Measurements from ENCODE around the gene SLC16A10. TPM values are rescaled to one million over a fixed set of nuclear protein-coding genes. Genes with fewer than 3 reads are reported as not detected.
"Not testable (repeated sequence)": the region's sequence is repeated elsewhere in the genome, so short reads cannot be mapped to it uniquely, and the experiment has no call there.

SLC16A10 gene
- polyA plus RNA-seq, 1 experiment: not detected

GRCh38 chr6:111187874-111188273 is 100.6 kb downstream of the SLC16A10 start:
- Histone ChIP-seq H3K9me3 (ENCODE audit: control insufficient read depth, insufficient read depth, low read length) (no peaks in the 10 kb centered on the region), H3K27ac (ENCODE audit: low read depth, low read length) (no peak overlapping the region), H3K27me3 (ENCODE audit: control insufficient read depth, insufficient read depth, low read length) (peaks cover 8% of the 10 kb centered on the region), H3K4me3 (ENCODE audit: low read depth, low read length) (no peak overlapping the region)
- CTCF ChIA-PET: no interaction called here
- TF ChIP-seq, protein P1, sequence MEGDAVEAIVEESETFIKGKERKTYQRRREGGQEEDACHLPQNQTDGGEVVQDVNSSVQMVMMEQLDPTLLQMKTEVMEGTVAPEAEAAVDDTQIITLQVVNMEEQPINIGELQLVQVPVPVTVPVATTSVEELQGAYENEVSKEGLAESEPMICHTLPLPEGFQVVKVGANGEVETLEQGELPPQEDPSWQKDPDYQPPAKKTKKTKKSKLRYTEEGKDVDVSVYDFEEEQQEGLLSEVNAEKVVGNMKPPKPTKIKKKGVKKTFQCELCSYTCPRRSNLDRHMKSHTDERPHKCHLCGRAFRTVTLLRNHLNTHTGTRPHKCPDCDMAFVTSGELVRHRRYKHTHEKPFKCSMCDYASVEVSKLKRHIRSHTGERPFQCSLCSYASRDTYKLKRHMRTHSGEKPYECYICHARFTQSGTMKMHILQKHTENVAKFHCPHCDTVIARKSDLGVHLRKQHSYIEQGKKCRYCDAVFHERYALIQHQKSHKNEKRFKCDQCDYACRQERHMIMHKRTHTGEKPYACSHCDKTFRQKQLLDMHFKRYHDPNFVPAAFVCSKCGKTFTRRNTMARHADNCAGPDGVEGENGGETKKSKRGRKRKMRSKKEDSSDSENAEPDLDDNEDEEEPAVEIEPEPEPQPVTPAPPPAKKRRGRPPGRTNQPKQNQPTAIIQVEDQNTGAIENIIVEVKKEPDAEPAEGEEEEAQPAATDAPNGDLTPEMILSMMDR (IDR thresholded peaks at IDR 0.05; ENCODE audit: low read depth, low read length): no peak
- POLR2A ChIA-PET: no interaction called here
- DNase-seq (ENCODE audit: low read depth, low spot score): no peak

- POLR2A ChIA-PET; DNase-seq (ENCODE audit: low read depth, low spot score); H3K27ac ChIP-seq (ENCODE audit: low read depth, low read length); H3K4me3 ChIP-seq (ENCODE audit: low read depth, low read length); H3K27me3 ChIP-seq (ENCODE audit: control insufficient read depth, insufficient read depth, low read length); H3K9me3 ChIP-seq (ENCODE audit: control insufficient read depth, insufficient read depth, low read length): not testable (repeated sequence)
- CTCF ChIA-PET: interaction anchor here (1.4 kb wide), 1 partner anchor 20 kb away, joined by 4 read pairs; no protein-coding TSS in a partner anchor
Observed at GRCh38 chr6:111189666-111190210, 102.4 kb downstream of the SLC16A10 start.

DNA sequence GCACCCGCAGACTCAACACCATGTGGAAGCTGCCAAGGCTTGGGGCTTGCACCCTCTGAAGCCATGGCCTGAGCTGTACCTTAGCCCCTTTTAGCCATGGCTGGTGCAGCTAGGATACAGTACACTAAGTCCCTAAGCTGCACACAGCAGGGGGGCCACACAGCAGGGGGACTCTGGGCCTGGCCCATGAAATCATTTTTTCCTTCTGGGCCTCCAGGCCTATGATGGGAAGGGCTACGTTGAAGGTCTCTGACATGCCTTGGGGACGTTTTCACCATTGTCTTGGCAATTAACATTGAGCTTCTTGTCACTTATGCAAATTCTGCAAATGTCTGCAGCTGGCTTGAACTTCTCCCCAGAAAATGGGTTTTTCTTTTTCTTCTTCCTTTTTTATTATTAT is 103.3 kb downstream of the SLC16A10 start:
- Histone ChIP-seq H3K27me3 (ENCODE audit: control insufficient read depth, insufficient read depth, low read length) (peaks cover 6% of the 10 kb centered on the region), H3K9me3 (ENCODE audit: control insufficient read depth, insufficient read depth, low read length) (no peaks in the 10 kb centered on the region), H3K4me3 (ENCODE audit: low read depth, low read length) (no peak overlapping the region), H3K27ac (ENCODE audit: low read depth, low read length) (no peak overlapping the region)
- no peak for DNase-seq (ENCODE audit: low read depth, low spot score)
- CTCF ChIA-PET: no interaction called here
- TF ChIP-seq, protein P1 (IDR thresholded peaks at IDR 0.05; ENCODE audit: low read depth, low read length): no peak
- POLR2A ChIA-PET: no interaction called here

GRCh38 chr6:111191136-111191535 is 103.8 kb downstream of the SLC16A10 start:
- H3K4me3 ChIP-seq (ENCODE audit: low read depth, low read length); DNase-seq (ENCODE audit: low read depth, low spot score); H3K27me3 ChIP-seq (ENCODE audit: control insufficient read depth, insufficient read depth, low read length); H3K27ac ChIP-seq (ENCODE audit: low read depth, low read length); POLR2A ChIA-PET; H3K9me3 ChIP-seq (ENCODE audit: control insufficient read depth, insufficient read depth, low read length); CTCF ChIA-PET: not testable (repeated sequence)

- no peak overlapping the region for H3K4me3 ChIP-seq (ENCODE audit: low read depth, low read length)
- DNase-seq (ENCODE audit: low read depth, low spot score): no peak
- H3K27ac ChIP-seq (ENCODE audit: low read depth, low read length): no peak overlapping the region
- ChIA-PET CTCF (interaction anchor here (1.0 kb wide), 1 partner anchor 135 kb away, joined by 3 read pairs; no protein-coding TSS in a partner anchor), POLR2A (no interaction called here)
- TF ChIP-seq, protein P1 (IDR thresholded peaks at IDR 0.05; ENCODE audit: low read depth, low read length): no peak
- no peaks in the 10 kb centered on the region for H3K9me3 ChIP-seq (ENCODE audit: control insufficient read depth, insufficient read depth, low read length)
- H3K27me3 ChIP-seq (ENCODE audit: control insufficient read depth, insufficient read depth, low read length): peaks cover 7% of the 10 kb centered on the region
Observed at GRCh38 chr6:111192911-111193555, 105.7 kb downstream of the SLC16A10 start.

GRCh38 chr6:111195656-111196055 is 108.4 kb downstream of the SLC16A10 start:
- Histone ChIP-seq H3K4me3 (ENCODE audit: low read depth, low read length) (no peak overlapping the region), H3K27ac (ENCODE audit: low read depth, low read length) (no peak overlapping the region), H3K9me3 (ENCODE audit: control insufficient read depth, insufficient read depth, low read length) (no peaks in the 10 kb centered on the region), H3K27me3 (ENCODE audit: control insufficient read depth, insufficient read depth, low read length) (peaks cover 6% of the 10 kb centered on the region)
- TF ChIP-seq, protein P1 (IDR thresholded peaks at IDR 0.05; ENCODE audit: low read depth, low read length): no peak
- CTCF ChIA-PET: interaction anchor here (1.2 kb wide), 1 partner anchor 14 kb away, joined by 3 read pairs; no protein-coding TSS in a partner anchor
- DNase-seq (ENCODE audit: low read depth, low spot score): no peak
- POLR2A ChIA-PET: no interaction called here

Data from AG04450 (cell line).